Skeletal muscle tissue (tissue), 4 donors: ENCODE results near the gene GRPEL2. TPM values are rescaled to one million over a fixed set of nuclear protein-coding genes. Genes with fewer than 3 reads are reported as not detected.

Experiments
- H3K27ac ChIP-seq: one replicate; pipeline ENCODE4 v1.7.0; 2013; ENCODE audit warnings: mild to moderate bottlenecking, low read depth, low read length, inconsistent platforms
- H3K27me3 ChIP-seq, 3 donors: one replicate each; pipeline ENCODE4 v1.7.0; 2013; ENCODE audit warnings: low read length in 3 of 3; ENCODE audit not compliant: control insufficient read depth in 3 of 3, insufficient read depth in 3 of 3
- H3K36me3 ChIP-seq, 3 donors: one replicate each; pipeline ENCODE4 v1.7.0; 2013; ENCODE audit warnings: low read length in 3 of 3; ENCODE audit not compliant: control insufficient read depth in 3 of 3, insufficient read depth in 3 of 3
- H3K4me1 ChIP-seq, 3 donors: one replicate each; pipeline ENCODE4 v1.7.0; 2013; ENCODE audit warnings: low read length in 3 of 3, mild to moderate bottlenecking in 3 of 3; ENCODE audit not compliant: control insufficient read depth in 3 of 3, insufficient read depth in 3 of 3
- H3K4me3 ChIP-seq, 3 donors: one replicate each; pipeline ENCODE4 v1.7.0; 2013; ENCODE audit warnings: low read length in 3 of 3
- H3K9ac ChIP-seq, 3 donors: one replicate each; pipeline ENCODE4 v1.7.0; 2013; ENCODE audit warnings: low read length in 3 of 3, mild to moderate bottlenecking in 3 of 3, moderate library complexity in 2 of 3, low read depth in 1 of 3
- H3K9me3 ChIP-seq, 3 donors: one replicate each; pipeline ENCODE4 v1.7.0; 2013; ENCODE audit warnings: low read length in 3 of 3; ENCODE audit not compliant: control insufficient read depth in 3 of 3
- total RNA-seq: library from RNA; depleted of rRNA; stranded (reverse); fragments of >200 nt; gene quantifications from one replicate; pipeline ENCODE4 v1.2.3, GENCODE V29; 2014
- donor health status: Osteomylitis.

The GRPEL2 gene
- total RNA-seq, 1 donor from 2014 or later, result 14.1 TPM

DNA sequence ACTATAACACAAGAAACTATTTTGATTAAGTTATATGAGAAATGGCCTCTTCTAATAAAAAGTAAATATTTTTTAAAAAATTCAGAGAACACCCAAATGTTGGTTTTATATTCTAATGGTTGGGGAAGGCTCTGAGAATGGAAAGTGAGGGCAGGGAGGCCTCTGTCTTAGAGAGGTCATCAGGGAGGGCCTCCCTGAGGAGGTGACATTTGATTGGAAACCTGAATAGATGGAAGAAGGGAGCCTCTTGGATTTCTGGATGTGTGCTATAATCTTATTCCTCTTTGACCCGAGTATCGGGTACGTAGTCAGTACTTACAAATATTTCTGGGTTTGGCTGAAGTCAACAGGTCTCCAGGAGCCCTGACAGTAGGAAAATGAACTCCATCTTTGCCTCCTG is 26.1 kb upstream of the GRPEL2 start:
- H3K4me1 ChIP-seq, result peaks cover 21 to 34% (median 25%) of the 10 kb centered on the region in 3 donors
- H3K9ac ChIP-seq, result no peak overlapping the region
- H3K27me3 ChIP-seq, result no peaks in the 10 kb centered on the region
- H3K36me3 ChIP-seq, result peaks cover 26 to 43% (median 42%) of the 10 kb centered on the region in 3 donors
- no peaks in the 10 kb centered on the region for H3K9me3 ChIP-seq
- no peak overlapping the region for H3K4me3 ChIP-seq
- no peak overlapping the region for H3K27ac ChIP-seq

DNA sequence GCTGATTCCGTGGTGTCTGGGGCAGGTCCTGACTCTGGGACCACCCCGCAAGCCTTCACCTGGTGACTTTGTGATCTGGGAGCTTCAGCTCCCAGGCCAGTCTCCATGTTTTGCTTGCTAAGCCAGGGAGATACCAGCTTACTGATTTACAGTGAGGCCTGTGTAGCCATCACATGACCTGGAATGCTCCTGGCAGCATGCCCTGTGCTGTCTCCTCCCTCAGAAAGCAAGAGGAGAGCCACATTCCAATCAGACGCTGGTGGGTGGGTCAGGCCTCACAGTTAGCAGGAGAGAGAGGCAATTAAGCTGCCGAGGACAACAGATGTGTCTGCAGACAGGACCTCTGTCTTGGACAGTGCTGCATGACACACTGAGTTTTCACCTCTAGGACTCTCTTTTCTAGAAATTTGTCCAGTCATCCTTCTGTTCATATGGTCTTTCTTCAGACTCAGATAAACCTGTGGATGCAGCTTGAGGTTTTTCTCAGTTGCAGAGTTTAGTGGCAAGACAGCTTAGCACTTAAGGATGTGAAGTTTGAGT is 24.4 kb upstream of the GRPEL2 start:
- H3K9me3 ChIP-seq, result no peaks in the 10 kb centered on the region
- peaks cover 15 to 21% (median 15%) of the 10 kb centered on the region in 3 donors for H3K4me1 ChIP-seq
- H3K4me3 ChIP-seq, result peak overlapping the region in 1 of 3 donors; percentile 4
- H3K36me3 ChIP-seq, result peaks cover 41 to 52% (median 41%) of the 10 kb centered on the region in 3 donors
- H3K9ac ChIP-seq, result peak overlapping the region in 1 of 3 donors; percentile 44
- H3K27me3 ChIP-seq, result no peaks in the 10 kb centered on the region
- H3K27ac ChIP-seq, result peak overlapping the region; percentile 23

DNA sequence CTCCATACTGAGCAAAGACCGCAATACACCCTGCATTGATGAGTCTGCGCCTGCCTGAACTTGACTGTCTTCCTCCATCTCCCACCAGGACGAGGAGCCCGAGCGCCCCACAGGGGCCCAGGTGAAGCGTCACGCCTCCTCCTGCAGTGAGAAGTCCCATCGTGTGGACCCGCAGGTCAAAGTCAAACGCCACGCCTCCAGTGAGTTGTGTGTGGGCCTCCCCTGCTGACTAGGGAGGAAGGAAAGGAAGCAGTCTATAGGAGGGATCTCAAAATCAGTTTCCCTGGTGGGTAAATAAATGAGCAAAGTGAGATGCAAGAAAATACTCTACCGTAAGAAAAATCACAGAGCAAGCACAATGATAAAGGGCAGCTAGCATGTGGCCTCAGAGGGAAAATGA is 22.8 kb upstream of the GRPEL2 start:
- H3K36me3 ChIP-seq, result peaks cover 42 to 54% (median 44%) of the 10 kb centered on the region in 3 donors
- no peaks in the 10 kb centered on the region for H3K9me3 ChIP-seq

DNA sequence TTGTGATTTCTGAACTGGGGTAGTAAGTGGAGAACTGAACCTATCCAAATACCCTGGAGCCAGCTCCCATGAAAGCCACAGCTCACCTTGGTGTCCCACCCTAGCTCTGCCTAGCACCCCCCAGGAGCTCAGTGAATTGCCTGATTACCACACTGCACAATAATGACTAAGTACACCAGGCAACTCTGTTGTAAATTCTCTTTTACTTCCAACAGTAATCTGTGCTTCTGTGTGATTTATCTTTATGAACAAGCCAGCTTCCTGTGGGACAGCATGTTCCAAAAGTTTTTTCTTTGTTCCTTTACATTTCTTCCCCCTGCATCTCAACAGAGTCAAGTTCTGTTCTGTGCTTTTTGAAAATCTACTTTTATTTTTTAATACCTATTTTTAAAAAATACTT is 22.1 kb upstream of the GRPEL2 start:
- Histone ChIP-seq H3K9me3 (no peaks in the 10 kb centered on the region), H3K27ac (peak overlapping the region; percentile 8)

More for the DNA sequence above, 22.8 kb upstream of the GRPEL2 start:
- Histone ChIP-seq H3K4me3 (no peak overlapping the region), H3K9ac (no peak overlapping the region), H3K27ac (no peak overlapping the region), H3K27me3 (no peaks in the 10 kb centered on the region), H3K4me1 (peaks cover 15 to 18% (median 15%) of the 10 kb centered on the region in 3 donors)

DNA sequence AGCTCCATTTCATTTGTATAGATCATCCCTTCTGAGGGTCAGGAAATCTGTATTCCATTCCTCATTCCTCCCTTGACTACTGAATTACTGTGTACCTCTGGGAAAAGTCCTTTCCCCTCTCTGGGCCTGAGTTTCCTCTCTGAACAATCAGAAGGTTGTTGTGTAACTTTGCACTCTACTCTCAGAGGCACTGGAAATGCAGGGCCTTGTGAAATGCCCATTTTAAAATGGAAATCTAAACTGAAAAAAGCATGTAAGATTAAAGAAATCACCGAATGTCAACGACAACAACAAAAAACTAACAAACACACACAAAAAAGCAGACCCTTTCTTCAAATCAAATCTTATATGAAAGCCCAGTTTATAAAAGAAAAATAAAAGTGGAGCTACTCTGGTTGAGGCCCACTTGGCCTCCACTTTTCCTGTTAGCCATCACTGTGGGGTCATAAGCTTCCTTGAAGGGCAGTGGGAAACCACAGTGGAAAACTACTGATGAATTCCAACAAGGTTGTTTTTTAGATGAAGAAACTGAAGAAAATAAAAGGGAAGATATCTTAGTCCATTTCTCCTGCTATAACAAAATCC is 21.6 kb upstream of the GRPEL2 start:
- H3K36me3 ChIP-seq, result peaks cover 37 to 56% (median 45%) of the 10 kb centered on the region in 3 donors
- no peaks in the 10 kb centered on the region for H3K27me3 ChIP-seq
- H3K4me3 ChIP-seq, result no peak overlapping the region
- peaks cover 15 to 18% (median 15%) of the 10 kb centered on the region in 3 donors for H3K4me1 ChIP-seq
- H3K9ac ChIP-seq, result no peak overlapping the region
- no peaks in the 10 kb centered on the region for H3K9me3 ChIP-seq
- no peak overlapping the region for H3K27ac ChIP-seq

More for the DNA sequence above, 22.1 kb upstream of the GRPEL2 start:
- peaks cover 39 to 56% (median 43%) of the 10 kb centered on the region in 3 donors for H3K36me3 ChIP-seq
- peaks cover 15 to 18% (median 15%) of the 10 kb centered on the region in 3 donors for H3K4me1 ChIP-seq
- H3K9ac ChIP-seq, result no peak overlapping the region
- no peaks in the 10 kb centered on the region for H3K27me3 ChIP-seq
- no peak overlapping the region for H3K4me3 ChIP-seq

DNA sequence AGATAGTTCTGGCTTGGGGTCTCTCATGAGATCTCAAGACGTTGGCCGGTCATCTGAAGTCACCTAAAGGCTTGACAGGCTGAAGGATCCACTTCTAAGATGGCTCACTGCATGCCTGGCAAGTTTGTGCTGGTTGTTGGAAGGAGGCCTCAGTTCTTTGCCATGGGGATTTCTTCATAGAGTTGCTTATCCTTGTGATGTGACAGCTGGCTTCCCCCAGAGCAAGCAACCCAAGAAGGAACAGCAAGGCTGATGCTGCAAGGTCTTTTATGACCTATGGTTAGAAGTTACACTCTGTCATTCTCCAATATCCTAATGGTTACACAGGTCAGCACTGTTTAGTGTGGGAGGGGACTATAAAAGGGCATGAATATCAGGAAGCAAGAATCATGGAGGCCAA is 20.7 kb upstream of the GRPEL2 start:
- H3K4me1 ChIP-seq, result peaks cover 12 to 15% (median 13%) of the 10 kb centered on the region in 3 donors
- H3K9me3 ChIP-seq, result no peaks in the 10 kb centered on the region
- H3K27ac ChIP-seq, result peak overlapping the region; percentile 29
- no peak overlapping the region for H3K9ac ChIP-seq
- H3K27me3 ChIP-seq, result no peaks in the 10 kb centered on the region
- H3K4me3 ChIP-seq, result no peak overlapping the region
- H3K36me3 ChIP-seq, result peaks cover 37 to 59% (median 46%) of the 10 kb centered on the region in 3 donors

DNA sequence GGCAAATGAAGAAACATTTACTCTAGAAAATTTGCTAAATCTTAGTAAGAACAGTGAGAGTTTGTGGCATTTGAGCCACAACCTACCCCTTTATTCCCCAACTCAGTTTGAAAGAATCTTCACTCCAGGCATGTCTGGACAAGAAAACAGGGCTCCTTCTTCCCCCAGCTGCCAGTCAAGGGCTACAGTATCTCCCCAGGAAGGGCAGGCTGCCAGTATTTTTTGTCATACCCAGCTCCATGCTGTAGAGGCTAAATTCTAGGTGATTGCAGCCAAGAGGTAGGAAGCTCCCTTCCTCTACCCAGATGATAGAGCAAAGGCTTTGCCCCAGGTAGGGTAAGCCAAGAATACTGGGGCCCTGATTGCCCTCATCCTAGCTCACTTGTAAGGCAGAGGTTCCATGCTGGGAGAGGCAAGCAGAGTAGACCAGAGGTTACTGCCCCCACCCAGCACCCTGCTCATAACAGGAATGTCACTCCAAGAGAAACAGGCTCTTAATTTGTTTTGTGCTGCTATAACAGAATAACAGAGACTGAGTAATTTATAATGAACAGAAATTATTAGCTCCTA is 20.0 kb upstream of the GRPEL2 start:
- H3K9me3 ChIP-seq, result no peaks in the 10 kb centered on the region
- H3K36me3 ChIP-seq, result peaks cover 38 to 58% (median 45%) of the 10 kb centered on the region in 3 donors
- H3K4me3 ChIP-seq, result no peak overlapping the region
- no peak overlapping the region for H3K9ac ChIP-seq
- peaks cover 7 to 9% (median 9%) of the 10 kb centered on the region in 3 donors for H3K4me1 ChIP-seq
- H3K27me3 ChIP-seq, result no peaks in the 10 kb centered on the region
- H3K27ac ChIP-seq, result no peak overlapping the region

DNA sequence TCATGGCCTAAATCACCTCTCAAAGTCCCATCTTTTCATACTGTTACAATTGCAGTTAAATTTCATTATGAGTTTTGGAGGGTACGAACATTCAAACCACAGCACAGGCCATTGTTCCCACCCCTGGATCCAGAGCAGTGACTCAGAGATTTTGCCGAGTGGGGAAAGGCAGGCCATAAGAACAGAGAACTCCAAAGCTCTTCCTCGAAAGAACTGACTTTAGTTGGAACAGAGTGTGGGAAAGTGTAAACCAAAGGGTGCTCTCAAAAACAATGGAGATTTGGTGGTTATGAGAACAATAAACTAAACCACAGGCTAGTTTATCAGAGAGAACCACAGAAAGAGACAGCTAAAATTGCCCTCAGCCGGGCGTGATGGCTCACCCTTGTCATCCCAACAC is 19.4 kb upstream of the GRPEL2 start:
- Histone ChIP-seq H3K9me3 (no peaks in the 10 kb centered on the region), H3K27me3 (no peaks in the 10 kb centered on the region), H3K36me3 (peaks cover 36 to 58% (median 41%) of the 10 kb centered on the region in 3 donors), H3K27ac (no peak overlapping the region), H3K4me1 (peaks cover 1 to 3% (median 2%) of the 10 kb centered on the region in 3 donors), H3K4me3 (no peak overlapping the region), H3K9ac (no peak overlapping the region)

DNA sequence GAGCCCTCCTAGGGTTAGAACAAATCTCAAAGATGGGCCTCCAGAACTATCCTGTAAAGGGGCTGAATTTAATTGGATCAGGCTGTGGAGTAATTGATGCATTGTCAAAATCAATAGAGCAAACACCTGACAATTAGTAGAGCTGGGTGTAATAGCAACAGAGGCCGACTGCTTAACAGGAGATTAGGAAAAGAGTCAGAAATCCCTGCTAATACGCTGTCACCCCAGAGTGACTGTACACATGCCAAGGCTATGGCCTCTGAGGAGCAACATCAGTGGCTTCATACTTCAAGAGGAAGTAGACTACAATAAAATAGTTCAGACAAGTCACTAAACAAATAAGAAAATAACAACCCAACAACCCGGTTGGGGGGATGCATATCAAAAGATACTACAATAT is 18.7 kb upstream of the GRPEL2 start:
- no peak overlapping the region for H3K27ac ChIP-seq
- no peaks in the 10 kb centered on the region for H3K9me3 ChIP-seq
- H3K4me3 ChIP-seq, result no peak overlapping the region
- peaks cover 35 to 58% (median 42%) of the 10 kb centered on the region in 3 donors for H3K36me3 ChIP-seq
- H3K4me1 ChIP-seq, result no peaks in the 10 kb centered on the region
- no peaks in the 10 kb centered on the region for H3K27me3 ChIP-seq
- H3K9ac ChIP-seq, result no peak overlapping the region

DNA sequence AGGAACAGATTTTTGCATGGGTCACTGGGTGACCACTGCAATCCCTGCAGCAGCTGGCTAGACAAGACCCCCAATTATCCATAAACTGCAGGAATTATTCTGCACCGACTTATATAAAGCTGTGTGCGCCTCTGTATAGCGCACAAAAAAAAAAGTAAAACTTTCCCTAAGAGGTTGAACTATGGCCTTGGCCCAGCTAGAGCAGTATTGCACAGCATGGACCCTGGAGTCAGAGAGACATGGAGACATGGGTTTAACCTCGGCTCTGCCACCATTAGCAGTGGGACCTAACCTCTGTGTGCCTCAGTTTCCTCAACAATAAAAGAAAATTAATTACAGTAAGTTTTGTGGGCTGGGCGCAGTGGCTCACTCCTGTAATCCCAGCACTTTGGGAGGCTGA is 17.1 kb upstream of the GRPEL2 start:
- Histone ChIP-seq H3K9me3 (no peaks in the 10 kb centered on the region), H3K36me3 (peaks cover 40 to 57% (median 46%) of the 10 kb centered on the region in 3 donors), H3K4me3 (no peak overlapping the region), H3K27ac (no peak overlapping the region), H3K27me3 (no peaks in the 10 kb centered on the region), H3K9ac (no peak overlapping the region), H3K4me1 (no peaks in the 10 kb centered on the region)
